ENCODE measurements around the gene RAI14.

The RAI14 gene

GRCh38 chr5:34835664-34836063 is 179.5 kb downstream of the RAI14 start:
- H3K36me3 ChIP-seq (ENCODE audit: insufficient read depth, insufficient read length, low read length): peaks cover 26% of the 10 kb centered on the region
- H3K4me3 ChIP-seq (ENCODE audit: insufficient read length, low read depth): no peak overlapping the region
- H3K4me1 ChIP-seq (ENCODE audit: insufficient read depth, insufficient read length): no peaks in the 10 kb centered on the region
- TF ChIP-seq SUZ12 (IDR thresholded peaks at IDR 0.05; ENCODE audit: extremely low read depth, insufficient read depth, insufficient read length) (no peak), YY1 (IDR thresholded peaks at IDR 0.05; ENCODE audit: insufficient read depth, insufficient read length) (no peak), ZNF274 (IDR thresholded peaks at IDR 0.05; ENCODE audit: low read depth, low read length) (no peak)
- DNase-seq (ENCODE audit: low read depth, low spot score): no peak
- H3K9ac ChIP-seq (ENCODE audit: insufficient read length, low read depth): no peak overlapping the region
- no peaks in the 10 kb centered on the region for H3K27me3 ChIP-seq (ENCODE audit: insufficient read depth, insufficient read length)
- peaks cover 4% of the 10 kb centered on the region; the same call in 1 of the 2 replicates for H3K9me3 ChIP-seq (ENCODE audit: insufficient read depth, low read length)

- Histone ChIP-seq H3K4me3 (ENCODE audit: insufficient read length, low read depth) (peak within 1 kb of the TSS; percentile 56), H3K9ac (ENCODE audit: insufficient read length, low read depth) (peak within 1 kb of the TSS; percentile 73), H3K27me3 (ENCODE audit: insufficient read depth, insufficient read length) (no peaks in the 10 kb centered on the region), H3K36me3 (ENCODE audit: insufficient read depth, insufficient read length, low read length) (no peaks in the 10 kb centered on the region), H3K9me3 (ENCODE audit: insufficient read depth, low read length) (peaks cover 4% of the 10 kb centered on the region; the same call in 1 of the 2 replicates), H3K4me1 (ENCODE audit: insufficient read depth, insufficient read length) (no peaks in the 10 kb centered on the region)
- TF ChIP-seq YY1 (IDR thresholded peaks at IDR 0.05; ENCODE audit: insufficient read depth, insufficient read length) (no peak), SUZ12 (IDR thresholded peaks at IDR 0.05; ENCODE audit: extremely low read depth, insufficient read depth, insufficient read length) (no peak)
- DNase-seq (ENCODE audit: low read depth, low spot score): peak; percentile 88
Observed at GRCh38 chr5:34838785-34839714, 182.9 kb downstream of the RAI14 start, which contains the start of gene TTC23L. Gene TTC23L, plus strand, starts transcription at chr5:34839164. Its CDS starts 1,508 bp downstream, at chr5:34840672.

- H3K4me3 ChIP-seq (ENCODE audit: insufficient read length, low read depth): no peak overlapping the region
- DNase-seq (ENCODE audit: low read depth, low spot score): no peak
- H3K9me3 ChIP-seq (ENCODE audit: insufficient read depth, low read length): no peaks in the 10 kb centered on the region
- no peaks in the 10 kb centered on the region for H3K4me1 ChIP-seq (ENCODE audit: insufficient read depth, insufficient read length)
- H3K9ac ChIP-seq (ENCODE audit: insufficient read length, low read depth): no peak overlapping the region
- TF ChIP-seq SUZ12 (IDR thresholded peaks at IDR 0.05; ENCODE audit: extremely low read depth, insufficient read depth, insufficient read length): no peak
- H3K36me3 ChIP-seq (ENCODE audit: insufficient read depth, insufficient read length, low read length): no peaks in the 10 kb centered on the region
- no peaks in the 10 kb centered on the region for H3K27me3 ChIP-seq (ENCODE audit: insufficient read depth, insufficient read length)
Observed at GRCh38 chr5:34841816-34842215, 185.7 kb downstream of the RAI14 start.

GRCh38 chr5:34842554-34842953 is 186.4 kb downstream of the RAI14 start:
- no peak for DNase-seq (ENCODE audit: low read depth, low spot score)
- no peaks in the 10 kb centered on the region for H3K9me3 ChIP-seq (ENCODE audit: insufficient read depth, low read length)
- no peak overlapping the region for H3K4me3 ChIP-seq (ENCODE audit: insufficient read length, low read depth)
- no peak overlapping the region for H3K9ac ChIP-seq (ENCODE audit: insufficient read length, low read depth)
- no peaks in the 10 kb centered on the region for H3K4me1 ChIP-seq (ENCODE audit: insufficient read depth, insufficient read length)
- no peaks in the 10 kb centered on the region for H3K36me3 ChIP-seq (ENCODE audit: insufficient read depth, insufficient read length, low read length)
- H3K27me3 ChIP-seq (ENCODE audit: insufficient read depth, insufficient read length): no peaks in the 10 kb centered on the region
- TF ChIP-seq ZNF274 (IDR thresholded peaks at IDR 0.05; ENCODE audit: low read depth, low read length): no peak
- no peak for TF ChIP-seq SUZ12 (IDR thresholded peaks at IDR 0.05; ENCODE audit: extremely low read depth, insufficient read depth, insufficient read length)
- TF ChIP-seq YY1 (IDR thresholded peaks at IDR 0.05; ENCODE audit: insufficient read depth, insufficient read length): no peak

GRCh38 chr5:34843497-34843896 is 187.4 kb downstream of the RAI14 start:
- Histone ChIP-seq H3K9ac (ENCODE audit: insufficient read length, low read depth) (no peak overlapping the region), H3K27me3 (ENCODE audit: insufficient read depth, insufficient read length) (no peaks in the 10 kb centered on the region), H3K9me3 (ENCODE audit: insufficient read depth, low read length) (no peaks in the 10 kb centered on the region), H3K4me3 (ENCODE audit: insufficient read length, low read depth) (no peak overlapping the region), H3K4me1 (ENCODE audit: insufficient read depth, insufficient read length) (no peaks in the 10 kb centered on the region), H3K36me3 (ENCODE audit: insufficient read depth, insufficient read length, low read length) (no peaks in the 10 kb centered on the region)
- DNase-seq (ENCODE audit: low read depth, low spot score): no peak
- TF ChIP-seq SUZ12 (IDR thresholded peaks at IDR 0.05; ENCODE audit: extremely low read depth, insufficient read depth, insufficient read length): no peak
- no peak for TF ChIP-seq ZNF274 (IDR thresholded peaks at IDR 0.05; ENCODE audit: low read depth, low read length)
- TF ChIP-seq YY1 (IDR thresholded peaks at IDR 0.05; ENCODE audit: insufficient read depth, insufficient read length): no peak

GRCh38 chr5:34844106-34844505 is 188.0 kb downstream of the RAI14 start:
- Histone ChIP-seq H3K27me3 (ENCODE audit: insufficient read depth, insufficient read length) (no peaks in the 10 kb centered on the region), H3K9me3 (ENCODE audit: insufficient read depth, low read length) (no peaks in the 10 kb centered on the region), H3K4me1 (ENCODE audit: insufficient read depth, insufficient read length) (no peaks in the 10 kb centered on the region), H3K4me3 (ENCODE audit: insufficient read length, low read depth) (no peak overlapping the region), H3K36me3 (ENCODE audit: insufficient read depth, insufficient read length, low read length) (no peaks in the 10 kb centered on the region), H3K9ac (ENCODE audit: insufficient read length, low read depth) (no peak overlapping the region)
- no peak for DNase-seq (ENCODE audit: low read depth, low spot score)
- TF ChIP-seq SUZ12 (IDR thresholded peaks at IDR 0.05; ENCODE audit: extremely low read depth, insufficient read depth, insufficient read length) (no peak), YY1 (IDR thresholded peaks at IDR 0.05; ENCODE audit: insufficient read depth, insufficient read length) (no peak), ZNF274 (IDR thresholded peaks at IDR 0.05; ENCODE audit: low read depth, low read length) (no peak)

- Histone ChIP-seq H3K27me3 (ENCODE audit: insufficient read depth, insufficient read length) (no peaks in the 10 kb centered on the region), H3K9ac (ENCODE audit: insufficient read length, low read depth) (no peak overlapping the region), H3K4me3 (ENCODE audit: insufficient read length, low read depth) (no peak overlapping the region), H3K9me3 (ENCODE audit: insufficient read depth, low read length) (no peaks in the 10 kb centered on the region), H3K36me3 (ENCODE audit: insufficient read depth, insufficient read length, low read length) (no peaks in the 10 kb centered on the region), H3K4me1 (ENCODE audit: insufficient read depth, insufficient read length) (no peaks in the 10 kb centered on the region)
- DNase-seq (ENCODE audit: low read depth, low spot score): no peak
- TF ChIP-seq YY1 (IDR thresholded peaks at IDR 0.05; ENCODE audit: insufficient read depth, insufficient read length) (no peak), ZNF274 (IDR thresholded peaks at IDR 0.05; ENCODE audit: low read depth, low read length) (no peak), SUZ12 (IDR thresholded peaks at IDR 0.05; ENCODE audit: extremely low read depth, insufficient read depth, insufficient read length) (no peak)
Observed at GRCh38 chr5:34844999-34845398, 188.9 kb downstream of the RAI14 start.
